HUDEP-2 (cell line): ENCODE measurements around the gene PRPH.
"Not testable (repeated sequence)": the region's sequence is repeated elsewhere in the genome, so short reads cannot be mapped to it uniquely, and the experiment has no call there.

Experiments used
- DNase-seq, 76 experiments: peaks; one replicate each; lab custom pipeline; 2025; ENCODE audit not compliant: unreplicated experiment in 76 of 76; lab: John Stamatoyannopoulos, UW

The PRPH gene

GRCh38 chr12:49331380-49332222 lies 36.7 kb downstream of the PRPH start:
- peak in 18 of 76 experiments; percentile 4 to 48 (median 20) for DNase-seq

- DNase-seq, result no peak
Measured at GRCh38 chr12:49332441-49332861, 37.5 kb downstream of the PRPH start.

- DNase-seq, result no peak
Measured at GRCh38 chr12:49332891-49333371, 38.0 kb downstream of the PRPH start.

- DNase-seq, result not testable (repeated sequence)
Measured at GRCh38 chr12:49333778-49334177, 38.8 kb downstream of the PRPH start.

GRCh38 chr12:49334226-49334625 lies 39.3 kb downstream of the PRPH start:
- no peak for DNase-seq

GRCh38 chr12:49334681-49335080 lies 39.7 kb downstream of the PRPH start:
- no peak for DNase-seq

GRCh38 chr12:49335118-49335954 lies 40.4 kb downstream of the PRPH start:
- no peak for DNase-seq

- DNase-seq, result no peak
Measured at GRCh38 chr12:49335955-49336644, 41.2 kb downstream of the PRPH start.

- DNase-seq, result peak in 67 of 76 experiments; percentile 10 to 85 (median 64)
Measured at GRCh38 chr12:49336645-49337584, 42.0 kb downstream of the PRPH start, which contains the start of gene C1QL4. Gene C1QL4, minus strand, starts transcription at chr12:49337188. Its CDS starts 711 bp downstream, at chr12:49336477.

- no peak for DNase-seq
Measured at GRCh38 chr12:49338830-49339463, 44.0 kb downstream of the PRPH start.

GRCh38 chr12:49339464-49339861 lies 44.5 kb downstream of the PRPH start:
- peak in 8 of 76 experiments; percentile 3 to 25 (median 18) for DNase-seq

- DNase-seq, result no peak
Measured at GRCh38 chr12:49340095-49340870, 45.3 kb downstream of the PRPH start.

- no peak for DNase-seq
Measured at GRCh38 chr12:49340971-49341776, 46.2 kb downstream of the PRPH start.

- DNase-seq, result no peak
Measured at GRCh38 chr12:49341777-49342065, 46.8 kb downstream of the PRPH start.

- DNase-seq, result peak in 68 of 76 experiments; percentile 11 to 82 (median 59)
Measured at GRCh38 chr12:49342066-49342913, 47.3 kb downstream of the PRPH start.

- no peak for DNase-seq
Measured at GRCh38 chr12:49342914-49343731, 48.2 kb downstream of the PRPH start.
